ENCODE measurements around the gene TSPAN14. TPM values are rescaled to one million over a fixed set of nuclear protein-coding genes. Genes with fewer than 3 reads are reported as not detected.

TSPAN14 gene
- total RNA-seq, 1 donor from 2014 or later = 18.9 TPM

- H3K27me3 Mint-ChIP-seq = no peaks in the 10 kb centered on the region
- H3K4me1 Mint-ChIP-seq = peaks cover 53% of the 10 kb centered on the region
- TF ChIP-seq CTCF (IDR thresholded peaks at IDR 0.05) = no peak
- DNase-seq = no peak
- no peak overlapping the region for H3K4me3 Mint-ChIP-seq
- ChIA-PET POLR2A (interaction anchor here (1.0 kb wide), 1 partner anchor 20 kb away, joined by 4 read pairs; no protein-coding TSS in a partner anchor), CTCF (interaction anchor here (0.6 to 1.3 kb wide), 2 partner anchors 13 to 65 kb away, joined by 4 to 6 read pairs; no protein-coding TSS in a partner anchor)
- intact Hi-C loops (cut with micrococcal nuclease) = no loop called here
- no peak for ATAC-seq (ENCODE audit: low read depth)
- H3K27ac Mint-ChIP-seq = no peak overlapping the region
- peaks cover 14% of the 10 kb centered on the region for H3K9me3 Mint-ChIP-seq
- H3K36me3 Mint-ChIP-seq (ENCODE audit: low read depth) = peaks cover 69% of the 10 kb centered on the region
Observed at GRCh38 chr10:80492848-80493521, 38.9 kb downstream of the TSPAN14 start.

GRCh38 chr10:80493522-80494051 is 39.5 kb downstream of the TSPAN14 start:
- CTCF ChIA-PET = interaction anchor here (1.3 kb wide), 1 partner anchor 12 kb away, joined by 6 read pairs; no protein-coding TSS in a partner anchor
- Mint-ChIP-seq H3K36me3 (ENCODE audit: low read depth) (peaks cover 72% of the 10 kb centered on the region), H3K4me1 (peaks cover 57% of the 10 kb centered on the region), H3K9me3 (peaks cover 14% of the 10 kb centered on the region), H3K27ac (no peak overlapping the region), H3K27me3 (no peaks in the 10 kb centered on the region), H3K4me3 (peak overlapping the region; percentile 9)
- intact Hi-C loops (cut with micrococcal nuclease) = loop anchor here (1.0 kb wide), 1 partner anchor 9 kb away; no protein-coding TSS in a partner anchor
- ATAC-seq (ENCODE audit: low read depth) (peak; percentile 37), DNase-seq (no peak)
- no peak for TF ChIP-seq CTCF (IDR thresholded peaks at IDR 0.05)
- POLR2A ChIA-PET = no interaction called here

GRCh38 chr10:80496555-80497172 is 42.6 kb downstream of the TSPAN14 start:
- peaks cover 44% of the 10 kb centered on the region for H3K36me3 Mint-ChIP-seq (ENCODE audit: low read depth)

GRCh38 chr10:80497187-80498077 is 43.3 kb downstream of the TSPAN14 start:
- Mint-ChIP-seq H3K4me1 (peaks cover 79% of the 10 kb centered on the region), H3K27ac (no peak overlapping the region), H3K36me3 (ENCODE audit: low read depth) (peaks cover 38% of the 10 kb centered on the region), H3K4me3 (no peak overlapping the region), H3K27me3 (no peaks in the 10 kb centered on the region), H3K9me3 (peaks cover 12% of the 10 kb centered on the region)
- no peak for TF ChIP-seq CTCF (IDR thresholded peaks at IDR 0.05)
- no peak for DNase-seq
- intact Hi-C loops (cut with micrococcal nuclease) = loop anchor here (2.0 kb wide), 1 partner anchor 13 kb away; no protein-coding TSS in a partner anchor
- ATAC-seq (ENCODE audit: low read depth) = no peak
- ChIA-PET CTCF (interaction anchor here (1.4 to 3.2 kb wide), 4 partner anchors 8 to 53 kb away, joined by 3 to 11 read pairs (median 8); no protein-coding TSS in a partner anchor), POLR2A (interaction anchor here (1.2 kb wide), 1 partner anchor 36 kb away, joined by 3 read pairs; no protein-coding TSS in a partner anchor)

More at GRCh38 chr10:80496555-80497172, 42.6 kb downstream of the TSPAN14 start:
- no peak for DNase-seq
- Mint-ChIP-seq H3K27me3 (no peaks in the 10 kb centered on the region), H3K9me3 (peaks cover 14% of the 10 kb centered on the region), H3K27ac (no peak overlapping the region), H3K4me1 (peaks cover 77% of the 10 kb centered on the region), H3K4me3 (no peak overlapping the region)
- ChIA-PET CTCF (interaction anchor here (1.9 to 3.2 kb wide), 2 partner anchors 9 to 52 kb away, joined by 6 to 11 read pairs; no protein-coding TSS in a partner anchor), POLR2A (no interaction called here)
- intact Hi-C loops (cut with micrococcal nuclease) = no loop called here
- ATAC-seq (ENCODE audit: low read depth) = no peak
- TF ChIP-seq CTCF (IDR thresholded peaks at IDR 0.05) = no peak
